Lung (tissue), 12 donors: ENCODE measurements around the gene FYB2. TPM values are rescaled to one million over a fixed set of nuclear protein-coding genes. Genes with fewer than 3 reads are reported as not detected.

Experiments
- ATAC-seq: fragments of 200-7000 bp; cut with Tn5 transposase; one replicate; pipeline ENCODE4 v1.9.1; 2020; ENCODE audit warnings: moderate number of reproducible peaks; ENCODE audit not compliant: insufficient read depth, low FRiP score
- DNase-seq, 3 donors: peaks; one replicate each; pipeline ENCODE4 v3.0.0-alpha.2; 2013 to 2017
- H3K27ac ChIP-seq, 2 donors: one replicate each; pipeline ENCODE4 v1.5.1; 2013; ENCODE audit warnings: mild to moderate bottlenecking in 2 of 2, moderate library complexity in 2 of 2, control low read depth in 1 of 2, inconsistent platforms in 1 of 2, low read depth in 1 of 2, low read length in 1 of 2
- H3K27me3 ChIP-seq, 3 donors: one replicate each; pipeline ENCODE4 v1.5.1; 2013; ENCODE audit warnings: low read length in 2 of 3; ENCODE audit not compliant: control insufficient read depth in 3 of 3, insufficient read depth in 3 of 3
- H3K36me3 ChIP-seq, 4 donors: one replicate each; pipeline ENCODE4 v1.5.1; 2013; ENCODE audit warnings: low read length in 4 of 4, mild to moderate bottlenecking in 1 of 4, moderate library complexity in 1 of 4; ENCODE audit not compliant: control insufficient read depth in 4 of 4, insufficient read depth in 4 of 4
- H3K4me1 ChIP-seq, 5 donors: one replicate each; pipeline ENCODE4 v1.5.1; 2013; ENCODE audit warnings: low read length in 5 of 5, mild to moderate bottlenecking in 2 of 5, moderate library complexity in 1 of 5; ENCODE audit not compliant: control insufficient read depth in 5 of 5, insufficient read depth in 5 of 5
- H3K4me3 ChIP-seq: one replicate; pipeline ENCODE4 v1.5.1; 2013; ENCODE audit warnings: mild to moderate bottlenecking, control low read depth, moderate library complexity
- H3K9ac ChIP-seq, 2 donors: one replicate each; pipeline ENCODE4 v1.5.1; 2013; ENCODE audit warnings: low read length in 2 of 2, control low read depth in 1 of 2; ENCODE audit not compliant: insufficient read depth in 1 of 2
- H3K9me3 ChIP-seq, 4 donors: one replicate each; pipeline ENCODE4 v1.5.1; 2013; ENCODE audit warnings: low read length in 3 of 4, mild to moderate bottlenecking in 1 of 4, moderate library complexity in 1 of 4; ENCODE audit not compliant: control insufficient read depth in 4 of 4, insufficient read depth in 3 of 4
- WGBS, 2 donors: extraction: QIAGEN DNeasy Blood & Tissue Kit; methylation state at CpG; one replicate each; pipeline ENCODE4 v1.1.7; 2013; 5-methylcytosine and 5-hydroxymethylcytosine counted together
- polyA plus RNA-seq, 2 donors: library from polyadenylated mRNA; stranded (reverse); fragments of 200-250 nt; gene quantifications; one replicate each; pipeline ENCODE4 v1.2.1, GENCODE V29; 2013
- total RNA-seq, 2 donors: library from RNA; depleted of rRNA in 1 of 2; stranded (reverse); fragments of >200 nt in 1 of 2; gene quantifications; one replicate each; pipeline ENCODE4 v1.2.1, GENCODE V29; 2014 to 2021
- TF ChIP-seq, protein P1 (sequence below): IDR thresholded peaks from 2 replicates; pipeline ENCODE4 v1.5.1; 2012; ENCODE audit warnings: mild to moderate bottlenecking; ENCODE audit errors: control extremely low read depth, extremely low read depth
- donor health status: control.
- donor health status: control.
- donor health status: Bipolar disorder and iron deficiency.
- donor health status: healthy.
- donor health status: DM: yes; HTN: yes; CAD: no.

FYB2 gene
- total and polyA plus RNA-seq, 4 donors, result 0.57 to 8.6 (median 3.0) TPM

DNA sequence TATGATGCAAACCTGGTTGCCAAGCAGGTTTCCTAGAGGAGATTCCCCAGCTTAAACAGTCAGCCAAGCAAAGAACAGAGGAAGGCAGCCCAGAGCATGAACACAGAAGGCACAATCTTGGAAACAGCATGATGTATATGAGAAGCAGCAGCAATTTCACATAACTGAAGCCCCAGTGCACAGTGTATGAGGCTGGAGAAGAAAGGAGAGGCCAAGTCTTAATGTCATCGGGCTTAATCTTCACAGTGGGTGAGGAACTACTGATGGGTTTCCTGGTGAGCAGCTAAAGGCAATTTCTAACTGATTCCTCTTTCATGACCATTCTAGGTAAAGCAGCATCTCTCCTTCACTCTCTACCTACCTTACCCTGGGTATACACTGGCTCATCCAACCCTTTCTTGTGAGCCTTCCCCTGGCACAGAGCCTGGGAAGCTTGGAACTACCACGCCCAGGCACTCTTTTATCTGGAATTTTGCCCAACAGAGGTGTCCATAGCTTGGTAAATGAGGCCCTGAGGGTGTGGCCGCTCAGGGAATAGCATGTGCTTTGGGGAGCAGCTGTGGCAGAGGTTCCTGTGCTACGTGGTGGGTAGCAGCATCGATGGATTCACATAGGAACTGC is 22.0 kb downstream of the FYB2 start:
- ATAC-seq, result no peak
- Histone ChIP-seq H3K27ac (peak overlapping the region in 1 of 2 donors; percentile 86), H3K9ac (no peak overlapping the region), H3K4me1 (peaks cover 0 to 7% (median 0%) of the 10 kb centered on the region in 5 donors), H3K9me3 (no peaks in the 10 kb centered on the region), H3K27me3 (no peaks in the 10 kb centered on the region), H3K36me3 (no peaks in the 10 kb centered on the region), H3K4me3 (no peak overlapping the region)
- TF ChIP-seq, protein P1, sequence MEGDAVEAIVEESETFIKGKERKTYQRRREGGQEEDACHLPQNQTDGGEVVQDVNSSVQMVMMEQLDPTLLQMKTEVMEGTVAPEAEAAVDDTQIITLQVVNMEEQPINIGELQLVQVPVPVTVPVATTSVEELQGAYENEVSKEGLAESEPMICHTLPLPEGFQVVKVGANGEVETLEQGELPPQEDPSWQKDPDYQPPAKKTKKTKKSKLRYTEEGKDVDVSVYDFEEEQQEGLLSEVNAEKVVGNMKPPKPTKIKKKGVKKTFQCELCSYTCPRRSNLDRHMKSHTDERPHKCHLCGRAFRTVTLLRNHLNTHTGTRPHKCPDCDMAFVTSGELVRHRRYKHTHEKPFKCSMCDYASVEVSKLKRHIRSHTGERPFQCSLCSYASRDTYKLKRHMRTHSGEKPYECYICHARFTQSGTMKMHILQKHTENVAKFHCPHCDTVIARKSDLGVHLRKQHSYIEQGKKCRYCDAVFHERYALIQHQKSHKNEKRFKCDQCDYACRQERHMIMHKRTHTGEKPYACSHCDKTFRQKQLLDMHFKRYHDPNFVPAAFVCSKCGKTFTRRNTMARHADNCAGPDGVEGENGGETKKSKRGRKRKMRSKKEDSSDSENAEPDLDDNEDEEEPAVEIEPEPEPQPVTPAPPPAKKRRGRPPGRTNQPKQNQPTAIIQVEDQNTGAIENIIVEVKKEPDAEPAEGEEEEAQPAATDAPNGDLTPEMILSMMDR, result no peak
- DNase-seq, result no peak
- 70 to 75% methylated on average over 5 of the region's 5 CpGs for WGBS, 2 donors

DNA sequence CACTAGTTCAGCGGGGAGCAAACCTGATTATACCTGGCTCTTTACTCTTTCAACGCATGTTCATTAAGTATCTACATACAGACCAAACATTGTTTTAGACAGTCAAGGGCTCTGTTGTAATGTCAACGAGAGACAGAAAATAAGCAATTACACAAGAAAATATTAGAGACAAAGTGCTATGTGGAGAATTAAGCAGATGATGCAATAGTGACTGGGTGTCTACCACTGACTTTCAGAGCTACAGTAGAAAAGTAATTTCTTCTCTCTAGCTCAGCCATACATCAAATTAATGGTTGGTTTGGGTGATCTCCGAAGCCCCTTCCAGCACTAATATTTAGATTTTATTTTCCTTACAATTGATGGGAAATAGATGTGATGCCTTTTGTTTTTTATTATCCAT is 23.3 kb downstream of the FYB2 start:
- no peaks in the 10 kb centered on the region for H3K9me3 ChIP-seq
- no peak overlapping the region for H3K9ac ChIP-seq
- H3K4me3 ChIP-seq, result no peak overlapping the region
- 77 to 87% methylated on average over 4 of the region's 4 CpGs for WGBS, 2 donors
- DNase-seq, result no peak
- no peak for ATAC-seq
- H3K27me3 ChIP-seq, result no peaks in the 10 kb centered on the region
- H3K27ac ChIP-seq, result no peak overlapping the region
- peaks cover 0 to 7% (median 0%) of the 10 kb centered on the region in 5 donors for H3K4me1 ChIP-seq
- no peaks in the 10 kb centered on the region for H3K36me3 ChIP-seq
- TF ChIP-seq, protein P1, result no peak

DNA sequence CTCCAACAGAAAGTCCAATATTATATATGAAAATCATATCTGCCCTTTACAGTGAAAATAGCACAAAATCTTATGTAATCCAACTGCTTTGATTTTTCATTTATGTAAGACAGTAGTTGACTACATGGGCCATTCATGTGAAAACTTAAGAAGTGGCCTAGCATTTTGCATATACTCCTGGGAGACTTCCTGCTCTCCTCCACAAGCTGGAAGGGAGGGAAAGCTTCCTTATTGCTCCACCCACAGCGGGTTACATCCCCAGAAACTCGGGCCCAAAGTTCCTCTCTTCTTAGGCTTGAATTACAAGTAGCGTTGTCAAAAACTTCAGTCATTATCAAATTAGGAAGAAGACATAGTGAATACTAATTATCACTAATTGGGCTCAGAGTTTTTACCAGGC is 29.2 kb downstream of the FYB2 start:
- H3K4me1 ChIP-seq, result peaks cover 0 to 9% (median 5%) of the 10 kb centered on the region in 5 donors
- ATAC-seq (no peak), DNase-seq (no peak)
- TF ChIP-seq, protein P1, result no peak
- H3K27me3 ChIP-seq, result no peaks in the 10 kb centered on the region
- WGBS, 2 donors, result 74 to 77% methylated on average over 3 of the region's 3 CpGs
- no peaks in the 10 kb centered on the region for H3K36me3 ChIP-seq
- H3K9me3 ChIP-seq, result no peaks in the 10 kb centered on the region
- H3K9ac ChIP-seq, result no peak overlapping the region
- H3K27ac ChIP-seq, result no peak overlapping the region
- H3K4me3 ChIP-seq, result no peak overlapping the region

DNA sequence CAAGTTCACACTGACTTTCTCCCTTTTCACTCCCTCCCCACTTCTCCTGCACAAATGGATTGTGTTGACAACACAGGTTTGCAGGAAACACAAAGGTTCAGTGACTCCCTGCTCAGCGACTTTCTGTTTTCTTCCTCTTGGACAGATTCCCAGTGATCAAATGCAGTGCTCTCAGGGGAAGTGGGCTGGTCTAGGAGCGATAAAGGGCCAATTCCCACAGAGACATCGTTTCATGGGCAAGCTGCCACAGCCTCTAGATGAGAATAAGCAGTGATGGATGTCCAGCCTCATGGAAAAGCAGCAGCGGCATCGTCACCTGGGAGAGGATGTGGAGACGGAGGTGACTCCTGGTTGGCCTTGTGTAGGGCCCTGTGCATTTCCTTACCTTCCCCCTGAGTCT is 30.6 kb downstream of the FYB2 start:
- Histone ChIP-seq H3K27me3 (no peaks in the 10 kb centered on the region), H3K4me3 (no peak overlapping the region), H3K9ac (no peak overlapping the region), H3K27ac (no peak overlapping the region), H3K4me1 (peaks cover 0 to 9% (median 5%) of the 10 kb centered on the region in 5 donors), H3K9me3 (no peaks in the 10 kb centered on the region), H3K36me3 (no peaks in the 10 kb centered on the region)
- DNase-seq (peak; percentile 29 to 63 (median 50)), ATAC-seq (peak; percentile 21)
- TF ChIP-seq, protein P1, result no peak
- WGBS, 2 donors, result 18 to 23% methylated on average over 6 of the region's 6 CpGs
